Gastrocnemius medialis (tissue), 4 donors: ENCODE measurements around the gene CRYBG3.

Experiments
- CTCF ChIP-seq, 5 experiments: fragments of 450-650 bp in 3 of 5; fragments of 200-600 bp in 2 of 5; sonication (generic) in 2 of 5; IDR thresholded peaks in 4 of 5; conservative IDR thresholded peaks in 1 of 5; 1 replicate in 4 of 5; 2 replicates in 1 of 5; pipeline ENCODE4 v1.5.1; 2016 to 2019; ENCODE audit warnings: antibody characterized with exemption in 5 of 5, mild to moderate bottlenecking in 3 of 5, moderate library complexity in 3 of 5
- POLR2A ChIP-seq, 2 donors: fragments of 450-650 bp; IDR thresholded peaks; one replicate each; pipeline ENCODE4 v1.6.1; 2017; ENCODE audit warnings: antibody characterized with exemption in 2 of 2, mild to moderate bottlenecking in 2 of 2, moderate library complexity in 2 of 2

GRCh38 chr3:97860364-97860763, 38.6 kb downstream of the CRYBG3 start:
- no peak for TF ChIP-seq CTCF (IDR thresholded peaks at IDR 0.05 in 4 of 5, conservative IDR thresholded peaks at IDR 0.05 in 1 of 5)
- no peak for TF ChIP-seq POLR2A (IDR thresholded peaks at IDR 0.05)
